NCI-H2196 (cell line): ENCODE data around the gene GLI2.
A peak's percentile ranks its signal among the peaks of the same experiment; 100 is the strongest.

ENCODE experiments used
- DNase-seq: peaks from one replicate; lab custom pipeline; 2025; ENCODE audit not compliant: unreplicated experiment; lab: John Stamatoyannopoulos, UW

Gene GLI2

GRCh38 chr2:120711694-120712093, 24.0 kb upstream of the GLI2 start:
- no peak for DNase-seq

- DNase-seq, result no peak
These were observed 23.4 kb upstream of the GLI2 start for GRCh38 chr2:120712180-120712681.

DNA sequence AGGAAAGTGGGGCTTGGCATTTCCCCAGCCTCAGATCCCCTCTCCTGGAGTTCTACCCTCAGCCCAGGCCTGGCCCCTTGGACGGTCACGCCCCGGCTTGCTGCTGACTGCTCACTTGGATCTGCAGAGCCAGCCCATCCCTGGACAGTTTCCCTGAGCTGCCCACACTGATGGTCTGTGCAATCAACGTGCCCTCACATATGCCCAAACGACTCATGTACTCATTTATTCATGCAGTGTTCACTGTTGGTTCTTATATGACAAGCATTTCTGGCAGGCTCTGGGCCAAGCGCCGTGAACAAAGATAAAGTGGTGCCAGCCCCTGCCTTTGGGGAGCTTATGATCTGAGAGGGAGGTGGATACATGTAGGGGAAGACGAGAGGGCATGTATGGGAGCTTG, 20.3 kb upstream of the GLI2 start:
- no peak for DNase-seq

DNA sequence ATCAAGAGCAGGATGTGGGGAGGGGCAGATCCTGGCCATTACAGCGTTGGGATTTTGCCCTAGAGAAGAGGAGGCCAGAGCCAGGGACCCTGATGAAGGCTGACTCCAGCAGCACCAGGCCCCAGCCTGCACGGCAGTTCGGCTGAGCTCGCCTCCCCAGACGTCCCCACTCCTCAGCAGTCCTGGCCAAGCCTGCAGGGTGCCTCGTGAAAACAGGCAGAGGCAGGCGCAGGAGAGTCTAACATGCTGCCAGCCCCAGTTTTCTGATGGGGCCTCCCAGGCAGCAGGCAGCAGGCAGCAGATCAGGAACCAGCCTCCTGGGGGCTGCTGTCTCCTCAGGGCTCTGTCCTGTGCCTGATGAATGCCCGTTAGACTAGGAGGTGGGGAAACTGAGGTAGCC, 19.7 kb upstream of the GLI2 start:
- DNase-seq, result no peak

DNA sequence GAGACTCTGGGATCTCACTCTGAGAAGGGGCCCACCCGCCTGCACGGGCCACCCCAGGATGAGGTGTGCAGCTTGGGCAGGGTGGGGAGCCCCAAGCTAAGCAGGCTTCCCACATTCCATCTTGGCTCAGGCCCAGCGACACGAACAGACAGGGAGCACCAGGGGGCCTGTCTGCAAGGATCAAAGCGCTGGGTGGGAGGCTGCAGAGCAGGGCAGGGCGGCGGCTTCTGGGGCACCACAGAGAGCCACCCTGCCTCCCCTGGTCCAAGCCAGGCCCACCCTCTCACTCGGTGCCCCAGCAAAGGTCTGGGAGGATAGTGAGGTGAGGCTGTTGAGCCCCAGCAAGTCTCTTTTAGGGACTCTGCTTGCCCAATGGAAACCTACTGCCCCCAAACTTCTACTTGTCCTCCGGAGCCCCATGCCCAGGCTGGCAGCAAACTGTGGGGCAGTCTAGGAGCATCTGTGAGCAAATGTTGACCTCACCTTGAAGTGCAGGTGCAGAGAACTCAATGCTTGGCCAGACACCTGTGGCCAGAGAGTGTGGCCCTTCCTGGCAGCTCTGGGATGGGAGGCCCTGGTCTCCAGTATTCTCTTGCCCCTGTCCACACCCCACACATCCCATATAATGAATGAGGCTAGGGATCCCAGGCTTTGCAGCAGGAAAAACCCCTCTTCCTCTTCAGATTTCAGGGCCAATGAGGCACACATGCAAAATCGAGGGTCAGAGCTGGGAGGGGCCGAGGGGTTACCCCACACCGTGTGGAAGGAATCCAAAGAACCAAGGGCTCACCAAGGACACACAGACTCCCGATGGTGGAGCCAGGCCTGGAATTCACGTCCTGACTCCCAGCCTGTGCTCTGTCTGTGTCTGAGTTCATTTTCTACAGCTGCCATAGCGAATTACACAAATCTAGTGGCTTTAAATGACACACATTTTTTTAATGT, 18.8 kb upstream of the GLI2 start:
- no peak for DNase-seq

- no peak for DNase-seq
These were observed 16.2 kb upstream of the GLI2 start for GRCh38 chr2:120719491-120719890.

DNA sequence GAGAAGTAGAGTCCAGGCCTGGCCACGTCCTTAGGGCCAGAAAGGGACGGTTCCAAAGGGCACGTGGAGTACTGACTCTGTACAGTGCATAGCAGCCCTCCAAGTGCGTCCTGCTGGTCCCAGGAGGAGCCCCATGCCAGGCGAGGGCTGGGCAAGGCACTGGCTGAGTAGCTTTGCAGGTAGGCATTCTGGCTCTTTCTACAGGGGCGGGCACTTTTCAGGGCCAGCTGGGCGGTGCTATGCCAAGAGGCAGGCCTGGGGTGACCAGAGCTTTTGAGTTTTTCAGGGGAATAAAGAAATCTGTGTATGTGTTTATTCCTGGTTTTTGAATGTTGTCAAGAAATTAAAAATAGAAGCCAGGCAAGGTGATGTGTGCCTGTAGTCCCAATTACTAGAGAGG, 15.4 kb upstream of the GLI2 start:
- no peak for DNase-seq

DNA sequence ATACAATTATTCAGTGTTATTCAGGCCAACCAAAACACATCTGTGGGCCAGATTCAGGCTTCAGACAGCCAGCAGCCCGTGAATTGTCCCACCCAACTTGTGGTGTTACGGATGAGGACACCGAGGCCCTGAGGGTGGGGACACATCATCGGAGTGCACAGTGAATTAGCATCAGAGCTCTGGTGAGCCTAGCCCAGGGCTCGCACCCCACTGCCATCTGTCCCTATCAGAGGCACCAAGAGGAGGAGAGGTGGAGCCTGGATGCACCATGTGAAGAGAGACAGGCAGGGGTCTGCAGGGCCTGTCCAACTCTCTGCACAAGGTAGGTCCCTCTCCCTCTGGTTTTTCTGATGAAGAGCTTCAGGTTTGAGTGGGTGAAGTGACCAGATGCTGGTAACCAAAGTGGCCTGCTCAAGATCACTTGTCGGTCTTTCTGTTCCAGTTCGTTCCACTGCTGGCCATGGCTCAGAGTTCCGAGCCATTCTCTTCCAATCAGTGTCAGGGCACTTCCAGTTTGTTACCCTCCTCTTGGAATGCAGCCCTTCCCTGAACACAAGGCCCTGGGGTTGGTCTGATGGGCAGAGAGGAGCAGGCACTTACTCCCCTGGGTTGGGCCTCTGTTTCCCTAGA, 14.8 kb upstream of the GLI2 start:
- DNase-seq, result no peak

DNA sequence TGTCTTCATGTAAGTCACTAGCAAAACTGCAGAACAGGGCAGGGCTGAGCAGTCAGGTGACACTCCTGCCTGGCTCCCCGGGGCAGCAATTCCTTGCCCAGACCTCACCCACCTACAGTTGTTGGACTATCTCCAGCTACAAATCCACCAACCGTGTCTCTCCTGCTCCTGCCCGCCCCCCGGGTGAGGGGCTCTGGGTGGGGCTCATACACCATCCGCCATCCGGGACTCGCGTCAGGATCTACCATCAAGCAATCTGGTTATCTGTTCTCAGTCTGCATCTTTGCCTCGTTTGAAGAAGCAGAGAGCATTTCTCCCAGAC, 13.5 kb upstream of the GLI2 start:
- DNase-seq, result no peak

- DNase-seq, result no peak
These were observed 12.9 kb upstream of the GLI2 start for GRCh38 chr2:120722568-120723421.

- no peak for DNase-seq
These were observed 9.4 kb upstream of the GLI2 start for GRCh38 chr2:120726245-120726644.

DNA sequence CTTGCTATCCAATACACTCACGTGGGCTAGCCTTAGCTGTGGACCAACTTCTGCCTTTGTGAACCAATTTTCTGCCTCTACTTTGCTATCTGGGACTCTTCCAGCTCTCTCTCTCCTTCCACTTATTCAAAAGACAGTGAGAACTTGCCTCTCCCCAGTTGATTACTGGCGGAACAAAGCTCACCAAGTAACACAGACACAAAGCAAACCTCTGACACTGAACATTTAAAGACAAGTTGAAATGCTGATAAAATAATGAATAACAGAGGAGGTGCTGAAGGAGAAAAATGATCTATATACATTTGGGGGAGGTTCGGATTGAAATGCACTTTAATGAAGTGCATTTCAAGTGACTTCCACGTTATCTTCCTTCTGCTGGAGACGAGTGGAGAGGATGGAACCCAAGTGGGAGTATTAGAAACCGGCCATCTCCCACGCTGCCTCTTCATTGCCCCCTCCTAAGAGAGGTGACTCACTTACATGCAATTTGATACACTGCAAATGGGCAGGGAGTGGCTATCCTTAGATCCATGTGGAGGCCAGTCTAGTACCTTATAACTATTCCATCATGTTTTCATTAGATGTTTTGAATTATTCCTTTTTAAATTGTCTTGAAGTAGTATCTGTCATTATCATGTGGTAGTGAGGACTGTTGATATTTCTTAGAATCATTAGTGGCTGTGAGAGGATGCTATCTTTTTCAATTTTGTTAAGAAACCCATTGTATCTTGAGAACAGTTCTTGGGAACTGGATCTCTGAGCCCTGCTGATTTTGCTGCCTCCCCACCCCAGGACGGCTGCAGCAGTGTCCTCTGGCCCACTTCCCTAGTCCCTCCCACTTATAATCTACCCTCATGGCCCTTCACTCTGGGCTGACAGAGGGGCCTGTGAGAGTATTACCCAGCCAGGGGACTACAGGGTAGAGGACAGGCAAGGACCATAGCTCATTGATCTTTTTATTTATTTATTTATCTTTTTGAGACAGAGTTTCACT, 6.0 kb upstream of the GLI2 start:
- DNase-seq, result no peak

DNA sequence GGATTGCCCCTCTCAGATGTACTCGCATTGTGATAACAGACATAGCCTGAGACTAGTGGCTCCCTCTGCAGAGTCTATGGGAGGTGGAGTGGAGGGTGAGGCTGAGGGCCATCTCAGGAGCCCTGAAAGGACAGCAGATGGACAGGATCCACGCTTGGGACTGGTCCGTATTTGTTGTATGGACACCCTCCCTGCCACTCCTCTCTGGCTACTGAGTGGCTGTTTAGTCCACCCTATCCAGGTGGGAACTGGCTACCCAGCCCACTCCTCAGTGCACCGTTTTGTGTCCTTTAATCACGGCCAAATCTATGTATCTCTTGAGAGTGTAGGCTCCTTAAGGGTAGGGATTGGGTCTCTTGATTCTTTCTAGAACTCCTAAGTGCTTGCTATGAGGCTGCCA, 4.5 kb upstream of the GLI2 start:
- DNase-seq, result no peak

GRCh38 chr2:120732506-120733237, 3.0 kb upstream of the GLI2 start:
- no peak for DNase-seq

DNA sequence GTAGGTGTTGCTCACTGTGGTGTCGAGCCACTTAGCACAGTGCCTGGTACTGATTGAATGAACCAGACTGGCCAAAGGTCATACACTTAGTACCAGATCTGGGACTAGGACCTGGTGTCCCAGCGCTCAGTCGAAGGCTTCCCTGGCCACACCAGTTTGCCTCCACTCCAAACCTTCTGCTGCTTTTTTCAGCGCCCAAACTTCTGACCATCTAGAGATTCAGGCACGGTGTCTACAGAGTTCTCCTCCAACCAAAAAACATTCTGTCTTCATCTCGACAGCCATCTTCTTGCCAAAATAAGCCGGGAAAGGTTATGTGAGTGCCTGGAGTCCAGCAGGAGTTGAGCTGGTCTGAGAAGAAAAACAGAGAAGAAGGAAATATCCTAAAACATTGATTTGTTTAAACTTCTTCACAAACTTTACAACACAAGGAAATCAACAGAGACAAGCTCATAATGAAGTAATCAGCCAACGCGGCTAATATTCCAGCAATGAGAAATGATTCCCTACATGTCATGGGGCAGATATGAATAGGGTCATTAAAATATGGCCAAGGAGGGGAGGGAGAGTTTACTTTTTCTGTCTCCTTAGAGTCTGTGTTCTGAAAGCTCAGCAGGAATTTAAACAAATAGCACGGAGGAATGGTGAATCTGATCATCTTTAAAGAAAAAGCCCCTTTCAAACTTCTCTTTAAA, 2.3 kb upstream of the GLI2 start:
- no peak for DNase-seq

DNA sequence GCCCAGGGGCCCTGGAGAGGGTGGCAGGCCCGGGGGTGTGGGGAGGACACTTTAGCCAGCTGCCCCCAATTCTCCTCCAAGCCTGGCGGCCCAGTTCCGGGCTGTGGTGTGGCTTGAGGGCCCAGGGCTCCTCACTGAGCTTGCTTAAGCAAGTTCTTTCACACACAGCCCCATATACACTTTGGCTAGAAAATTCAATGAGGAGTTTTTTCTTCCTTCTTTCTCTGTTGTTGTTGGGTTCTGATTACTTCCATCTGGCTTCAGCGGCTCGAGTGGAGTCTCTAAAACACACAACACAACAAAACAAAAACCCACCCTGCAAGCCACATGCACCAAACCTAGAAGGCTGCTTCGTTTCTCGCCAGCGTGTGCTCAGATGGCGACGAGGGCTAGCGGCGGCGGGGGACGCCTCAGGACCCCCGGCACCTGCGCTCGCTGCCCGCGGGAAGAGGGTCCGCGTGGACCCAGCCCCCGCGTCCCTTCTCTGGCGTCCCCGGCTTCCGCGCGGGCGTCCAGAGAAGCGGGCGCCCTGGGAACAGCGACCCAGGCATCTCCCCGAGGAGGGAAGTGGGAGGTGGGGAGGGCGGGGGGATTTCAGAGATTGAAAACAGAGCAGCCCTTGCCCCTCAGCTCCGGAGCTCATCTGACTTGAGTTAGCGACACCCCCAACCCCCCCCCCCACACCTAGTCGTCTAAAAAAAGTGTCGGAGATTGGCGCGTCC, 577 bp upstream of the GLI2 start:
- no peak for DNase-seq

- no peak for DNase-seq
These were observed 545 bp downstream of the GLI2 start for GRCh38 chr2:120736202-120736623.

DNA sequence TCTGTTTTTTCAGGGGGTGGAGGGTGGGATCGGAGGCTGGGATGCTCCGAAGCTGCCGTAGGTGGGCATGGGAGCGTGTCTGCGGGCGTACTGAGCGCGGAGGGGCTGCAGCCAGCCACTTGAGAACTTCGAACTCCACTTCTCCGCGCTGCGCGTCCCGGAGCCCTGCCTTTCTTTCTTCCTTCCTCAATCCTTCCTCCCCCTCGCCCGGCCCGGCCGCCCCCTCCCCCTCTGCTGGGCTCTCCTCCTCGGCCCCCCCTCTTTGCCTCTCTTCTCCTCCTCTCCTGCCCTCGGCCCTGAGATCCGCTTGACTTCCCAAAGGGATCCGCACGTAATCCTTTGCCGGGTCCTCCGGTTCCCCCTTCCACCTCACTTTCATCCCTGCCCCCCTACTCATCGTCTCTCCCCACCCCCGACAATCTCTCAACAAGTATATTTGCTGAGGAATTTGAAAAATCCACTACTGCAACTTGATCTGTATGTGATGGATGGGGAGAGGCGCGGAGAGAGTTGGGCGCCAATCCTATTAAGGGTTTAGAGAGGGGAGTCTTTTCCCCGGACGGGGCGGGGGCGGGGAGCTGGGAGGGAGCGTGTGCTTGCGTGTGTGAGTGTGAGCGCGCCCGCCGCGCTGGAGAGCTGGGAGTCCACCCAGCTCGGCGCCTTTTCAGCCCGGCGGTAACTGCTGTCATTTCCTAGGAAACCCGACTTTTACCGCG, 1.1 kb downstream of the GLI2 start:
- DNase-seq, result peak; percentile 21
